ENCODE results near the gene FBXL2.
"Not testable (repeated sequence)": the region's sequence is repeated elsewhere in the genome, so short reads cannot be mapped to it uniquely, and the experiment has no call there.

FBXL2 gene

DNA sequence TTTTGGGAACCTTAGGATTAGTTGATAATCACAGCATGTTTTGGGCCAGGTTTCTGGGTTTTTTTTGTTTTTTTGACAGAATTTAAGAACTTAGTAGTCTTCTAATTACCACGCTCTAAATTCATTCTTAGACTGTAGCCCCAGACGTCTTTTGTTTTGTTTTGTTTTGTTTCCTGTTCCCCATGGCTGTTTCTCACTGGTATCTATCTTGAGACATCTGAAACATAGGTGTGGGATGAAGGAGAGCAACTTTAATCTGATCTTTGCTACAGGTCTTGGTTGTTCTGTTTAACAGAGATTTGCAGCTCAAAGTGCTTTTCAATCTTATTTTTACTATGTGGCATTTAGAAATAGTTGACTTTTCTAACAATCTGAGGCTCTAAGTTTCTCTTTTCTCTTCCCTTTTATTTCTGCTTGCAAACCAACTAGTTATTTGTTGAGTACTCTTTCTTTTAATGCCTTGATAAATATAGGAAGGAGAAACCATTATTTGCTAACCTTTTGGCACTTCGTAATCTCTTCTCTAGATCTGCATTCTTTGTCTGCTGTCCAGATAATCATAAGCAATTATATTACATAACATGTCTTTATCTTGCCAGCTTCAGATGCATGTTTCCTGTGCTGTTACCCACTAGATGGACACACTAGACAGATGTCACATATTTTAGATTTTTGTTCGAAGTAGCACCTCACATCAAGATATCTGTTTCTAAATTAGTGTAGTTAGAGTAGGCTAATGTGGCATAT lies 40.9 kb downstream of the FBXL2 start:
- DNase-seq = no peak

DNA sequence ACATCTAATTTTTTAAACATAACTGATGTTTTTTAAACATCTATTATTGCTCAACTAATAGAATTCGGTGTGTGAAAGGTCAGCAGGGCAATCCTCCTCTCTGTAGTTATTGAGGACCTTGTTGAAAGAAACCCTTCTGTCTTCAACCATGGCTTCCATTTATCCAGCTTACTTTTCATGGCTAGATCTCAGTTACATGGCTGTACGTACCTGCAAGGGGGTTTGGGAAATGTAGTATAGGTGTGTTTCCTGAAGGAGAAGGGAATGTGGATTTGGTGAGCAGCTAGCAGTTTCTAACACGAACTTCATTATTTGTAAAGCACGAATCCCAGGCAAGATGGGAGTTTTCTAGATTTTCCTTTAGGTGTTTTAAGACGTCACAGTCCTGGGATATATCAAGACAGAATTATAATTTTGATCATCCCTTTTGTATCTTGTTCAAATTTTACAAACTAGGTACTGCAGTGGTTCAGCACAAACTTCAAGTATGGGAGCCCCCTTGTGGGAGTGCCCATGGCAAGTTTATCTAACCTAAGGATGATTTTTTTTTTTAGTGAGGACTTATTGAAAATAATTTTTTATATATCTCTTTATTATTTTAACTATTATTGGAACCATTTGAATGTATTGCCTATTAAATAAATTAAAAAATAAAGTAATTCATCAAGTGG lies 41.6 kb downstream of the FBXL2 start:
- no peak for DNase-seq

DNA sequence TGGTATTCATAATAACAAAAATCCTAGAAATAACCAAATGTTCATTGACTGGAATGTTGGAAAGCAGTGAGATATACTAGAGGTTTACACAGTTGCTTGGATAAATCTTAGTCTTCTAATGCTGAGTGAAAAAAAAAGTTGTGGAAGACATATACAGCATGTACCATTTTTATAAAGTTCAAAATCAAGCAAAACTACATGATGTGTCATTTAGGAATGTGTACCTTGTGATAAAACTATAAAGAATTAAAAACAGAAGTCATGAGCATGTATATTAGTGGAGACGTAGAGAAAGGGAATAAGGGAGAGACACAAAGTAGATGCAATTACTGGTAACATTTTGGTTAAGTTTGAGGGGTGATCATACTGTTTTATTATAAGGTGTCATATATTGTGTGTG lies 45.2 kb downstream of the FBXL2 start:
- no peak for DNase-seq

DNA sequence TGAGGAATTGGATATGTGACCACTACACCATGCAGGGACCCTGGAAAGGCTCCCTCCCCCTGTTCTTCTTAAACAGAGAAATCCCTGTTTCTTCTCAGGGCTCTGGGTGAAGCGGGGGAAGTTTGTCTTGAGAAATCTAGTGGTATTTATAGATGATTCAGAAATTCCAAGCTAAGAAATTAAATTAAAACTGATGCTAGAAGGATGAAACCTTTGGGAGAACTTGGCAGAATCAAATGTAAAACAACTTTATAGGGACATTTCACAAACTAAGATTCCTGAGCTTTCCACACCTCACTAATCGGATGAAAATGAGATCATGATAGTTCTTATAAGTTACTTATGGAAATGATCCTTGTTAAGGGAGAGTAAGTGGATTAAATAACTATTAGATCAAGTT lies 54.2 kb downstream of the FBXL2 start:
- no peak for DNase-seq

DNA sequence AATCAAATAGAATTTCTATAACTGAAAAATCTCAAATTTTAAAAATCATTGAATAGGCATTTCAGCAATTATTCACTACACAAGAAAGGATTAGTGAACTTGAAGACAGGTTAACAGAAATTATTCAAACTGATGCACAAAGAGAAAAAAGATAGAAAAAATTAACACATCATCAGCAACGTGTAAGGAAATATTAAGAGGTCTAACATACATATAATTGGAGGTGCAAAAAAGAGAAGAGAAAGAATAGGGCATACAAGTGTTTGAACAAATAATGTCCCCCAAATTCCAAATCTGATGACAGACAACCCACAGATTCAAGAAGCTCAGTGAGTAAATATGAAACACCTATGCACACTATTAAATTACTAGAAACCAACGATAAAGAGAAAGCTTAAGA lies 57.1 kb downstream of the FBXL2 start:
- DNase-seq = no peak

DNA sequence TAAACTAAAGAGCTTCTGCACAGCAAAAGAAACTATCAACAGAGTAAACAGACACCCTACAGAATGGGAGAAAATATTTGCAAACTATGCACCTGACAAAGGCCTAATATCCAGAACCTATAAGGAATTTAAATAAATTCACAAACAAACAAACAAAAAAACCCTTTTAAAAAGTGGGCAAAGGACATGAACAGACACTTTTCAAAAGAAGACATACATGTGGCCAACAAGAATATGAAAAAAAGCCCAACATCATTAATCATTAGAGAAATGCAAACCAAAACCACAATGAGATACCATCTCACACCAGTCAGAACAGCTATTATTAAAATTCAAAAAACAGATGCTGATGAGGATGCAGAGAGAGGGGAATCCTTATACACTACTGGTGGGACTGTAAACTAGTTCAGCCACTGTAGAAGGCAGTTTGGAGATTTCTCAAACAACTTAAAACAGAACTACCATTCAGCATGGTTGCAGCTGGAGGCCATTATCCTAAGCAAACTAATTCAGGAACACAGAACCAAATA lies 61.8 kb downstream of the FBXL2 start:
- DNase-seq = not testable (repeated sequence)

- DNase-seq = no peak
Observed at GRCh38 chr3:33339758-33340157, 62.5 kb downstream of the FBXL2 start.

DNA sequence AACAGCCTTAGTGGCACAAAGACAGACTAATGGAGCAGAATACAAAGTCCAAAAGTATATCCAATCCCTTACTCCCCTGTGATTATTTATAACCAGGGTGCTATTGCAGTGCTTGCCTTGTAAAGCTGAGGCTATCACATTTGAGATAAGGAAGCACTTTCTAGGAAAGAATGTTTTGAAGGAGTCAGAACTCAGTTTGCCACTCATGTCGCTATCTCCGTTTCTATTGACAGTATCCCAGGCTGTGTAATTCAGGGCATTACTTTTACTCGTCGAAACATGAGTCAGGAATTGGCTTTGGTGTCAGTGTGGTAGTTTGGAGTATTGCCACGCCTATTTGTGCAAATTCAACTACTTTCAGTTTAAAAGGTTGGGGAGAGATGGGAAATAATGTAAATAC lies 78.4 kb downstream of the FBXL2 start:
- DNase-seq = no peak

GRCh38 chr3:33358172-33358781 lies 81.0 kb downstream of the FBXL2 start:
- no peak for DNase-seq

DNA sequence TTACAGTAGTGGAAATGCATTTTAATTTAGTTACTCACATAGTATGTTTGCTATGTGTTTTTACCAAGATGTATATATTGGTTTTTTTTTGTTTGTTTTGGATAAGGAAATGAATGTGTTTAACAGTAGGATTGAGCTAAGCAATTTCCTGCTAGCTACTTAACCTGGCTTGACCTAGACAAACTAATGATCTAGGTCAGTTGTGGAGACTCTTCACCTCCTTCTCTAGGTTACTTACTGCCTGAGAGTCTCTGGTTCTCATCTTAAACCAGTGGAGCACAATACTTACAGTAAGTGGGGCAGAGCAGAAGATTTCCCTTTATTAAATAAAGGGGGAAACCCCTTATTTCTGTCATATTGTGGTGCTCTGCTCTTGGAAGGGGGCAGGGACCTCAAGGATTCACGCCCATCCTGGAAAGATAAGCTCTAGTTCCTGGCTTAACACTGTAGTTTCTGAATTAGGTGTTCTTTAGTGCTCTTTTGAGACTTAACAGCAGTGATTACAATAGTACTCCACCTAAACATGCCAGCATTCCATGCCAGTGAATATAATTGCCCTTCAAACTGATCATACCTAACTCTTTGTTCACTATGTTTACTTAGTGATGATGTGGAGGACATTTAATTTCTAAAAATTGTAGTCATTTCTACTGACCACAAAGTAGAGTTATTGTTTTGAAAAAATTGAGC lies 83.0 kb downstream of the FBXL2 start:
- DNase-seq = no peak

GRCh38 chr3:33363113-33363800 lies 86.0 kb downstream of the FBXL2 start:
- DNase-seq = no peak

GRCh38 chr3:33364060-33364459 lies 86.8 kb downstream of the FBXL2 start:
- no peak for DNase-seq

GRCh38 chr3:33364531-33365128 lies 87.4 kb downstream of the FBXL2 start:
- no peak for DNase-seq

GRCh38 chr3:33372218-33373081 lies 95.2 kb downstream of the FBXL2 start:
- peak; percentile 45 for DNase-seq

GRCh38 chr3:33373082-33373437 lies 95.8 kb downstream of the FBXL2 start:
- no peak for DNase-seq

- DNase-seq = no peak
Observed at GRCh38 chr3:33377489-33377888, 100.2 kb downstream of the FBXL2 start.

GRCh38 chr3:33377931-33378330 lies 100.7 kb downstream of the FBXL2 start:
- DNase-seq = no peak

DNA sequence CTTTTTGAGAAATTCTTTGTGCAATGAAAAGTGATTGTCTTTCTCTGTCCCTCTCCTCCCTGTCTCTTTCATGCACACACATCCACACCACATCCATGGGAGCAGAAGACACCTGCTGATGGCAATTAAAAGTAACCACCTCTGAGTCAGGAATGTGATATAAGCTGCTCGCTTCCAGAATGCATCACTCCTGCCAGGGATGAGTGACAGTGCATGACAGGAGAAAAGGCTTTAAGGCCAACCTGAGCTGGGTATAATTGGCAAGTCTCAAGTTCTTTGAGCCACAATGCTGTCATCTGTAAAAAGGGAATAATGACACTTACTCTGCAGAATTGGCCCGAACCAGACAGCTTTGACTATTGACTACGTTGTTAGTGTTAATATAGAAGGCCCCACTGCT lies 103.4 kb downstream of the FBXL2 start:
- no peak for DNase-seq

GRCh38 chr3:33383951-33384350 lies 106.7 kb downstream of the FBXL2 start:
- DNase-seq = no peak

- peak; percentile 38 for DNase-seq
Observed at GRCh38 chr3:33385423-33385822, 108.2 kb downstream of the FBXL2 start.

- DNase-seq = no peak
Observed at GRCh38 chr3:33386631-33387030, 109.4 kb downstream of the FBXL2 start.
